Measurements from ENCODE around the gene CYB561D2. TPM values are rescaled to one million over a fixed set of nuclear protein-coding genes. Genes with fewer than 3 reads are reported as not detected.

Gene CYB561D2
- total and polyA plus RNA-seq, 2 of the 13 experiments (the other 11 are each of a cell fraction or from before 2014, with no cell fraction given), result 11.1 to 17.2 TPM

- TF ChIP-seq ZNF574 (CRISPR knock-in tag; IDR thresholded peaks at IDR 0.05), result peak; percentile 93
- peak; percentile 95 for TF ChIP-seq SATB2 (CRISPR knock-in tag; IDR thresholded peaks at IDR 0.05)
- TF ChIP-seq TBL1XR1 (IDR thresholded peaks at IDR 0.05; ENCODE audit: borderline replicate concordance, low read length, partially characterized antibody), result no peak
- TF ChIP-seq AHR (CRISPR knock-in tag; IDR thresholded peaks at IDR 0.05), result peak; percentile 97
- peak; percentile 83; the same call in 1 of the 2 replicates for TF ChIP-seq BATF2 (CRISPR knock-in tag; IDR thresholded peaks at IDR 0.05)
- TF ChIP-seq PAXIP1 (CRISPR knock-in tag; conservative IDR thresholded peaks at IDR 0.05), result peak; percentile 31; the same call in 1 of the 2 replicates
- peak; percentile 73; the same call in 1 of the 2 replicates for TF ChIP-seq ZNF569 (CRISPR knock-in tag; IDR thresholded peaks at IDR 0.05; ENCODE audit: borderline replicate concordance)
- no peak; the same call in 1 of the 2 replicates for TF ChIP-seq ZNF251 (CRISPR knock-in tag; IDR thresholded peaks at IDR 0.05)
- 0 out of 2 replicates have a peak, but pooled peaks have one; percentile 43 for TF ChIP-seq ZBTB8A (CRISPR knock-in tag; IDR thresholded peaks at IDR 0.05; ENCODE audit: borderline replicate concordance, low read depth)
- peak; percentile 82 for TF ChIP-seq HMGXB3 (CRISPR knock-in tag; IDR thresholded peaks at IDR 0.05; ENCODE audit: borderline replicate concordance)
- TF ChIP-seq MAX (IDR thresholded peaks at IDR 0.05), result peak; percentile 99
- peak; percentile 86 for TF ChIP-seq ZBTB38 (CRISPR knock-in tag; IDR thresholded peaks at IDR 0.05)
- peak; percentile 52; the same call in 1 of the 2 replicates for TF ChIP-seq ZNF275 (CRISPR knock-in tag; IDR thresholded peaks at IDR 0.05; ENCODE audit: borderline replicate concordance)
- peak; percentile 77 for TF ChIP-seq DR1 (CRISPR knock-in tag; IDR thresholded peaks at IDR 0.05)
Observed at GRCh38 chr3:50350527-50351322, at the start of gene CYB561D2, which contains the start of gene NPRL2 (continued).
